ENCODE results near the gene EVC.

EVC gene

DNA sequence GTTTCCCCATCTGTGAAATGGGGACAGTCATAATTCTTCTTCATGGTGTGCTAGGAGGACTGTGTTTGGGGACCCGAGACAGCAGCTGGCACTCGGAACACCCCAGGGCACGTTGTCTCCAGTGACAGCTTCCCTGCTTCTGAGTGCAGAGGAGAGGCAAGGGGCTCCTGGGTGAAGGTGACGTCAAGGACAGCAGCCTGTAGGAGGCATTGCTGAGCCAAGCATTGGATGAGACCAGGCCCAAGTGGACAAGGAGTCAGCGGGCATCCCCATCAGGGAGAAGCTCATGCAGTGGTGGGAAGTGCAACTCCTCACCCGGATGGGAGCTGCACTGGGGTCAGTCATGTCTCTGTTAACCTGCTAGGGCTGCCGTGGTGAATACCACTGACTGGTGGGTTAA is 46.1 kb downstream of the EVC start:
- no peak for FAIRE-seq

GRCh38 chr4:5757536-5757935 is 46.5 kb downstream of the EVC start:
- FAIRE-seq: no peak

GRCh38 chr4:5757954-5758353 is 47.0 kb downstream of the EVC start:
- FAIRE-seq: no peak

DNA sequence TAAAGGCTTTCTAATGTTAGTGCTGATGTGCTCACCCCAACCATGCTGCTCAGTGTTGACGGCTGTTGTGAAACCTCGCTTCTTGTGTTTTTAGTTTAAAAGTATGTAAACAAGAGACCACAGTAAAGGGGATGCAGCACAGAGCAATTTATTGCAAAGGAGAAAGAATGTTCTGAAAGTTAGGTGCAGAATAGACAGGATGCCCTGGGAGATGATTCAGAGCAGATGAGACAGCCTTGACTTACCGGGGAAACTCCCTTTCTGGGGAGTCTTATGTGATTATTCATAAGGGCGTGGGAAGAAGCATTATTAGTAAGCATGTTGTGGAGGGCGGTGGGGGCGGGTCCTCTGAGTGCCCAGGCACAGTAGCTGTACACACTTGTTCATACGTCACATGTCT is 47.7 kb downstream of the EVC start:
- no peak for FAIRE-seq

DNA sequence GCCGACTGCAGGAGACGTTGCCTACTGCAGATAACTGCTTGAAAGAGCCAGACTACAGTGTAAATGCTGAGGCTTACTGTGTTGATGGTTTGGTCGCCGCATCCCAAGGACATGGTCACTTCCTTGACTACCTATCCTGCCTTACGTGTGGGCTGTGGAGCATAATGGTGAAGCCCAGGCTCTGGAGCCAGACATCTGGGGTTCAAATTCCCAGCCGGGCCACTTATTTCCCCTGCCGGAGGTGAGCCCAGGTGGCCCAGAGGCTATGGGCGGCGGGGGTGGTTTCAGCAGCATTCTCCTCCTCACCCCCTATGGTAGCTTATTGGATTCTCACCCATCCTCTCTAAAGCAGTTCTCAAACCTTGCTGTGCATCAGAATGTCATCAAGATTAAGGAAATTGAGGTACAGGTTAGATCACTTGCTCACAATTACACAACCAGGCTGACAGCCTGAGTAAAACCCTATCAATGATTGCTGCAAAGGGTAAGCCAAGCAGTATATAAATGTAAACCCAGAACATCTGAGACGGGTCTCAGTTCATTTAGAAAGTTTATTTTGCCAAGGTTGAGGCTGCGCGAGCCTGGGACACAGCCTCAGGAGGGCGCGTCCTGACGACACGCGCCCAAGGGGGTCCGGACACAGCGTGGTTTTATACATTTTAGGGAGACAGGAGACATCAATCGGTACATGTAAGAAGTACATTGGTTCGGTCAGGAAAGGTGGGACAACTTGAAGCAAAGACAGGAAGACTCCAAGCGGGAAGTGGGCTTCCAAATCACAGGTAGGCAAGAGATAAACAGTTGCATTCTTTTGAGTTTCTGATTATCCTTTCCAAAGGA is 48.5 kb downstream of the EVC start:
- FAIRE-seq: no peak

DNA sequence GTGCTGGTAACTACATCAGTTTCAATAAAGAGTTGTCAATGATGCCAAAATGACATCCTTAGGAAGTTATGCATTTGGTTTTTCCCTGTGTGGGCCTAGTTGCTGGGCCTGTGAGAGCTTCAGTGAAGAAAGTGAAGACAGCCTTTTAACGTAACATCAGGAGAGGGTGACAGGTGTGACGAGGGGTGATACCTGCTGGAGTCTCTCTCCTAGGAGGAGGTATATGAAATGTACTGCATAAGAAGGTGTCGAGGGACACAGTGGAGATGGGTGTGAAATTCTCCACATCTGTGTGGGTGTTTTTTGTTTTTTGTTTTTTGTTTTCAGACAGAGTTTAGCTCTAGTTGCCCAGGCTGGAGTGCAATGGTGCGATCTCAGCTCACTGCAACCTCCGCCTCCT is 49.2 kb downstream of the EVC start:
- no peak for FAIRE-seq

GRCh38 chr4:5760936-5761480 is 50.0 kb downstream of the EVC start:
- no peak for FAIRE-seq

DNA sequence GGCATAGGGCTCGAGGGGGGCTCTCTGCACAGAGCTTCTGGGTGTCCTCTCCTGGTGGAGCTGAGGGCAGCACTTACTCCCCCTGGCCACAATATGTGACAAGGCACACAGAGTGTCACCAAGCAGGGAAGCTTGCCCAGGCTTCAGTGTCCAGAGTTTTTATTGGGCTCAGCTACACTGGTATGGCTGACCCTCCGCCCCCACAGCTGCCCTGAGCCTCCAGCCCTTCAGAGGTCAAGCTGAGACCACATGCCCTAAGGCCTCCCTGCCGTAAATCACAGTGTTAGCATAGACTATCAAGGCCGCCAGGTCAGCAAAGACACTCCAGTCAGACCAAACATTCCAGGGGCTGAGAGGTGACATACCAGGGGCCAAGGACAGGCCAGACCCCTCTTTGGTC is 59.0 kb downstream of the EVC start:
- no peak for FAIRE-seq

DNA sequence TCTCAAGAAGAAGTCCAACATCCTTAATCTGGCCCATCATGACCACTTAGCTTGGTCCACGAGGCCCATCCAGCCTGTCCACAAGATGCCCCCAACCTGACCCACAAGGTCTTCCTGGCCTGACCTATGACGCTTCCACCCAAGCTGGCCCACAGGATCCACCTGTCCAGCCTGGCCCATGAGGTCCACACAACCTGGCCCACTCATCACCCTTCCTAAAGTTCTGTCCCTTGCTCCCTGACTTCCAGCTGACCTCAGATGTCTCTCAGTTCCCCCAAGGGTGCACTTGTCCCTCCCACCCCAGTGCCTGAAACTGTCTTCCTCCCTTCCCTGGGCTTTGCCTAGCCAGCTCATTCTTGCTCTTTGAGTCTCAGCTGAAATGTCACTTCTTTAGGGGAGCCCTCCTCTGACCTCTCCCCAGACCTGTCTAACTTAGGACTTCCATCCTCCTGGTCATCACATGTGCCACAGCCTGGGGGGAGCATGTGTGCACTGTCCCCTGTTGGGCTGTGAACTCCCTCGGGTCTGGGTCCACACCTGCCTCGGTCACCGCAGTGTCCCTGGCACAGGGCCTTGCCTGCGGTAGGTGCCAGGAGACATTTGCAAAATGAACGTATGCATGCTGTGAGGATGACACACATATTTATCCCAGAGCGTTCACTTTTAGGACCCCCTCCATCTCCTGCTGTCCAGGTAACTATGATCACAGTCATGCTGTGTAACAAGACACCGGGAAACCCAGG is 61.7 kb downstream of the EVC start:
- no peak for FAIRE-seq

- no peak for FAIRE-seq
Observed at GRCh38 chr4:5773271-5773555, 62.2 kb downstream of the EVC start.

DNA sequence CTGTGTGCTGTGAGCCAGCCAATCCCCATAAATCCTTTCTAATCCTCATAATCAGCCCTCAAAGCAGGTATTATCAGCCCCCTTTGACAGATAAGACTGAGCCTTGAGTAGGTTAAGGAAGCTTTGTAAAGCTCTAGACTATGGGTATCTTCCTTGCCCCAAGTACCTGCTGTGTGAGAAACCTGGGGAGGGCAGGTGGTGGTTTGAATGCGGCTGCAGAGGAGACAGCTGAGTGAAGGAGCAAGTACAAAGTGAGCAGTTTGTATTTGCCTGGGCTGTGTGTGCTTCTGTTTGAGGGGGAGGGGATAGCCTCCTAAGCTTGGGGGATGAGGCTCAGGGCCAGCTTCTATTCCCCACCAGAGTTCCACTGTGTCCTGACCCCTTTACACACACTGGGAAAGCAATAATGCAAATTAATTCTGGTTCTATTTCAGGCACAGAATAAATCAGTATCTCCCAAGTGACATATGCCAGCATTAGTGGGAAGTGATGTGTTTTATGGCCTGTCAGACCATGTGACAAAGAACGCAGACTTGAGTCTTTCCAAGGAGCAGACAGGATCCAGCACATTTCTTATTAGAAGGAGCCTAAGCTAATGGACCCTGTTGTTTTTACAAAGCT is 63.5 kb downstream of the EVC start:
- no peak for FAIRE-seq

DNA sequence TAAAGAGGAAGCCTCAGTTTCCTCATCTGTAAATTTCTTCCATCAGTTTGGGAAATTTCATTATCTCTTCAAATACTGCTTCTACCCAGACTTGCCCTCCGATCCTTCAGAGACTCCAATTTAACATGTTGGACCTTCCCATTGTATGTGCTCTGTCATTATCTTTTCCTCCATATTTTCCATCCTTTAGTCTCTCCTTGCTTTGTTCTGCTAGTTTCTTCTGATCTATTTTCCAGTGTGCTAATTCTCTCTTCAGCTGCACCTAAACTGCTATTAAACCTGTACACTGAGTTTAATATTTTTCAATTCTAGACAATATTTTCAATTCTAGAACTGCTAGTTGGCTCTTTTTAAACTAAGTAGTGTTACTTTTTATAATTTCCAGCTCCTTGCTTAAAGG is 65.5 kb downstream of the EVC start:
- FAIRE-seq: no peak

GRCh38 chr4:5780831-5781480 is 70.0 kb downstream of the EVC start:
- no peak for FAIRE-seq

DNA sequence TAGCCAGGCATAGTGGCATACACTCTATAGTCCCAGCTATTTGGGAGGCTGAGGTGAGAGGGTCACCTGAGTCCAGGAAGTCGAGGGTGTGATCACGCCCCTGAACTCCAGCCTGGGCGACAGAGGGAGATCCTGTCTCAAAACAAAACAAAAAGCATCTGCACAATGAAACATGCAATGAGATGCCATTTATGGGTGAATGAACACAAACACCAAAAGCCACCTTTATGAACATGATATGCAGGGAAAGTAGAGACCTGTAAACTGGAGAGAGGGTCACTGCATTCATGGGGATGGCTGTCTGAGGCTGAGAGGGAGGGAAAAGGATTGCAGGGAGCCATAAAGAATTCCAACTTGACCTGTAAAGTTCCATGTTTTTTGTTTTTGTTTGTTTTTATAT is 70.7 kb downstream of the EVC start:
- FAIRE-seq: no peak

- no peak for FAIRE-seq
Observed at GRCh38 chr4:5782829-5783476, 72.0 kb downstream of the EVC start.

DNA sequence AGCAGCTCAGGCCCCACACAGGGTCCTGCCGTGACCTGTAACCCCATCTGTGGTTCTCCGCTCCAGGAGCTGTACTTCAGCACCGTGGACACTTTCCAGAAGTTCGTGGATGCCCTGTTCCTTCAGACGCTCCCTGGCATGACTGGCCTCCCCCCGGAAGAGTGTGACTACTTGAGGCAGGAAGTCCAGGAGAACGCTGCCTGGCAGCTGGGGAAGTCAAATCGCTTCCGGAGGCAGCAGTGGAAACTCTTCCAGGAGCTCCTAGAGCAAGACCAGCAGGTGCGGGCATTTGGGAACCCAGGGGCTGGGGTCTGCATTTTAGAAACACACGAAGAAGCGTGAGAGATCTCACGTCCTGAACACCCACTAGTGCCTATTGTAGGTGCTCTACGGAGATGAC is 72.5 kb downstream of the EVC start:
- no peak for FAIRE-seq

GRCh38 chr4:5784021-5784420 is 73.0 kb downstream of the EVC start:
- FAIRE-seq: no peak

- no peak for FAIRE-seq
Observed at GRCh38 chr4:5784960-5785611, 74.1 kb downstream of the EVC start.

- FAIRE-seq: no peak
Observed at GRCh38 chr4:5785806-5786680, 75.0 kb downstream of the EVC start.

- no peak for FAIRE-seq
Observed at GRCh38 chr4:5787311-5787710, 76.3 kb downstream of the EVC start.

DNA sequence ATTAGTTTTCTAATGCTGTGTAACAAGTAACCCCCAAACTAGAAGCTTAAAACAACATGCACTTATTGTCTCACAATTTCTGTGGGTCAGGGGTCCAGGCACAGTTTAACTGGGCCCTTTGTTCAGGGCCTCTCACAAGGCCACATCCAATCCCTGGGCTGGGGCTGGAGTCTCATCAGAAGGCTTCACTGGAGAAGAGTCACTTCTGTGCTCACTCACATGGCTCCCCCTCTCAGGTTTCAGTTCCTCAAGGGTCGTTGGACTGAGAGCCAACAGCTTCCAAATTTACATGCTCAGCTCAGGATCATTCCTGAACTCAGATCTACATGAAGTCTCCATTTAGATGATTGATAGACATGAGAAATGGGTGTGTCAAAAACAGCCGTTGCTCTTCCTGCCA is 77.1 kb downstream of the EVC start:
- no peak for FAIRE-seq
